ENCODE results near the gene LY6G6C. TPM values are rescaled to one million over a fixed set of nuclear protein-coding genes. Genes with fewer than 3 reads are reported as not detected.

LY6G6C gene
- total RNA-seq, 1 experiment from 2014 or later = 0.80 TPM

DNA sequence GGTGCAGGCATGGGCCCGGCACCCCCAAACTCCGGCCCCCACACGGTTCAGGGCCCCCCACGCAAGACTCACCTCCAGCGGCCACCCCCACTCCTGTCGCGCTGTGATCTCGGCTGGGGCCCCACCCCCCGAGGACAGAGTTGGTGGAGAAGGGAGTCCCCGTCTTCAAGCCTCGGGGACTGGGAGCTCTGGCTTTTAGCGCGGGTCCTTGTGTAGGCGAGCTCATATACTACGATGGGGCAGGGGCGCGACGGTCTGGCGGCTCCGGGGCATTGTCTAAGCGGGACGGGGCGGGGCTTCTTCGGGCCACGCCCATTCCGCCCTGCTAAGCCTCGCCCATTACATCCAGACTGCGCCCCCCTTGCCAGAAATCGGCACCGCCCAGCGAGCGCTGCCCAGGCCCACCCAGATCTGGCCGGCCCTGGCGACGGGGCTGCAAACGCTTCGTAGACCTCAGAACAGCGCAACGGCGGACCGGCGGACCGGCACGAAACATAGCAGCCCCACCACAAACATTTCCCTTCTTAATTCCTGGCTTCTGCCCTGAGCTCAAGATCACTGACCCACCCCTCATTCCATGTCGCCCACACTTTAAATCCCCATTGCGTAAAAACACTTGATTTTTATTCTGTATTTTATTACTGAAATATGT lies 8.6 kb upstream of the LY6G6C start:
- intact Hi-C loops (cut with micrococcal nuclease; ENCODE audit: unreplicated experiment) = loop anchor here (2.0 to 10.0 kb wide), 2 partner anchors 97 to 185 kb away; partner anchors contain the start of genes ATP6V1G2, DDX39B, HSPA1B and NFKBIL1
- POLR2A ChIA-PET (ENCODE audit: low non-redundant PET) = interaction anchor here (0.6 to 1.2 kb wide), 3 partner anchors 10 to 101 kb away, joined by 3 to 8 read pairs (median 4); partner anchors contain the start of genes HSPA1B and MSH5
- Histone ChIP-seq H3K4me1 (ENCODE audit: insufficient read depth, low read length, poor library complexity, severe bottlenecking) (peaks cover 19% of the 10 kb centered on the region), H3K9me3 (ENCODE audit: low read depth, low read length, poor library complexity, severe bottlenecking) (no peaks in the 10 kb centered on the region), H3K36me3 (ENCODE audit: insufficient read depth, low read length, poor library complexity, severe bottlenecking) (peaks cover 54% of the 10 kb centered on the region), H3K4me3 (ENCODE audit: low read depth, low read length, poor library complexity, severe bottlenecking) (peak overlapping the region; percentile 76), H3K27ac (ENCODE audit: low read depth, low read length, poor library complexity, severe bottlenecking) (peak overlapping the region; percentile 70), H3K27me3 (replicated peaks; ENCODE audit: insufficient read depth, low read depth, low read length, poor library complexity) (no peaks in the 10 kb centered on the region)
- CTCF ChIA-PET = interaction anchor here (0.6 to 1.6 kb wide), 3 partner anchors 24 to 100 kb away, joined by 3 to 14 read pairs (median 6); no protein-coding TSS in a partner anchor
- TF ChIP-seq, protein P1, sequence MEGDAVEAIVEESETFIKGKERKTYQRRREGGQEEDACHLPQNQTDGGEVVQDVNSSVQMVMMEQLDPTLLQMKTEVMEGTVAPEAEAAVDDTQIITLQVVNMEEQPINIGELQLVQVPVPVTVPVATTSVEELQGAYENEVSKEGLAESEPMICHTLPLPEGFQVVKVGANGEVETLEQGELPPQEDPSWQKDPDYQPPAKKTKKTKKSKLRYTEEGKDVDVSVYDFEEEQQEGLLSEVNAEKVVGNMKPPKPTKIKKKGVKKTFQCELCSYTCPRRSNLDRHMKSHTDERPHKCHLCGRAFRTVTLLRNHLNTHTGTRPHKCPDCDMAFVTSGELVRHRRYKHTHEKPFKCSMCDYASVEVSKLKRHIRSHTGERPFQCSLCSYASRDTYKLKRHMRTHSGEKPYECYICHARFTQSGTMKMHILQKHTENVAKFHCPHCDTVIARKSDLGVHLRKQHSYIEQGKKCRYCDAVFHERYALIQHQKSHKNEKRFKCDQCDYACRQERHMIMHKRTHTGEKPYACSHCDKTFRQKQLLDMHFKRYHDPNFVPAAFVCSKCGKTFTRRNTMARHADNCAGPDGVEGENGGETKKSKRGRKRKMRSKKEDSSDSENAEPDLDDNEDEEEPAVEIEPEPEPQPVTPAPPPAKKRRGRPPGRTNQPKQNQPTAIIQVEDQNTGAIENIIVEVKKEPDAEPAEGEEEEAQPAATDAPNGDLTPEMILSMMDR (conservative IDR thresholded peaks at IDR 0.05; ENCODE audit: low read depth, low read length) = no peak
- TF ChIP-seq EZH2 (IDR thresholded peaks at IDR 0.05; ENCODE audit: borderline replicate concordance, low read depth, low read length, poor library complexity, severe bottlenecking) = no peak
- no TSS peak for BruUV-seq (replicated peaks)
- peak; percentile 93 for DNase-seq (ENCODE audit: low spot score)

- no TSS peak for BruUV-seq (replicated peaks)
- peaks cover 15% of the 10 kb centered on the region for H3K4me1 ChIP-seq (ENCODE audit: insufficient read depth, low read length, poor library complexity, severe bottlenecking)
- ChIA-PET POLR2A (ENCODE audit: low non-redundant PET) (interaction anchor here (1.0 to 1.2 kb wide), 2 partner anchors 10 to 98 kb away, joined by 4 to 8 read pairs; partner anchors contain the start of genes HSPA1B and MSH5), CTCF (interaction anchor here (0.6 to 1.6 kb wide), 2 partner anchors 39 to 101 kb away, joined by 3 to 14 read pairs; no protein-coding TSS in a partner anchor)
- no peak for TF ChIP-seq EZH2 (IDR thresholded peaks at IDR 0.05; ENCODE audit: borderline replicate concordance, low read depth, low read length, poor library complexity, severe bottlenecking)
- TF ChIP-seq, protein P1 (conservative IDR thresholded peaks at IDR 0.05; ENCODE audit: low read depth, low read length) = no peak; the same call in 1 of the 2 replicates
- peak overlapping the region; percentile 70 for H3K27ac ChIP-seq (ENCODE audit: low read depth, low read length, poor library complexity, severe bottlenecking)
- H3K36me3 ChIP-seq (ENCODE audit: insufficient read depth, low read length, poor library complexity, severe bottlenecking) = peaks cover 54% of the 10 kb centered on the region
- peak overlapping the region; percentile 76 for H3K4me3 ChIP-seq (ENCODE audit: low read depth, low read length, poor library complexity, severe bottlenecking)
- H3K27me3 ChIP-seq (replicated peaks; ENCODE audit: insufficient read depth, low read depth, low read length, poor library complexity) = no peaks in the 10 kb centered on the region
- intact Hi-C loops (cut with micrococcal nuclease; ENCODE audit: unreplicated experiment) = loop anchor here (2.0 kb wide), 1 partner anchor 97 kb away; the partner anchor contains the start of gene HSPA1B
- peak; percentile 85 for DNase-seq (ENCODE audit: low spot score)
- H3K9me3 ChIP-seq (ENCODE audit: low read depth, low read length, poor library complexity, severe bottlenecking) = no peaks in the 10 kb centered on the region
Observed at GRCh38 chr6:31729515-31729978, 8.0 kb upstream of the LY6G6C start.

- POLR2A ChIA-PET (ENCODE audit: low non-redundant PET) = no interaction called here
- CTCF ChIA-PET = interaction anchor here (0.6 to 1.6 kb wide), 2 partner anchors 38 to 101 kb away, joined by 3 to 14 read pairs; no protein-coding TSS in a partner anchor
- TF ChIP-seq EZH2 (IDR thresholded peaks at IDR 0.05; ENCODE audit: borderline replicate concordance, low read depth, low read length, poor library complexity, severe bottlenecking) = no peak
- TF ChIP-seq, protein P1 (conservative IDR thresholded peaks at IDR 0.05; ENCODE audit: low read depth, low read length) = peak; percentile 89; the same call in 1 of the 2 replicates
- TSS peak; percentile 50 for BruUV-seq (replicated peaks)
- Histone ChIP-seq H3K4me3 (ENCODE audit: low read depth, low read length, poor library complexity, severe bottlenecking) (peak within 1 kb of the TSS; percentile 76), H3K9me3 (ENCODE audit: low read depth, low read length, poor library complexity, severe bottlenecking) (no peaks in the 10 kb centered on the region), H3K27ac (ENCODE audit: low read depth, low read length, poor library complexity, severe bottlenecking) (peak within 1 kb of the TSS; percentile 70), H3K36me3 (ENCODE audit: insufficient read depth, low read length, poor library complexity, severe bottlenecking) (peaks cover 51% of the 10 kb centered on the region), H3K4me1 (ENCODE audit: insufficient read depth, low read length, poor library complexity, severe bottlenecking) (peaks cover 11% of the 10 kb centered on the region), H3K27me3 (replicated peaks; ENCODE audit: insufficient read depth, low read depth, low read length, poor library complexity) (no peaks in the 10 kb centered on the region)
- DNase-seq (ENCODE audit: low spot score) = no peak
- intact Hi-C loops (cut with micrococcal nuclease; ENCODE audit: unreplicated experiment) = loop anchor here (2.0 kb wide), 1 partner anchor 98 kb away; the partner anchor contains the start of gene HSPA1B
Observed at GRCh38 chr6:31728767-31729514, 7.4 kb upstream of the LY6G6C start, which contains the start of gene DDAH2. TSS of gene DDAH2 (minus strand) at chr6:31729299. CDS start at chr6:31729161, 138 bp downstream.
